HG03442 (cell line): ENCODE data around the gene VSIG10L2.

ENCODE experiments used
- ATAC-seq: cut with Tn5 transposase; IDR thresholded peaks from one replicate; pipeline ENCODE4 v1.9.1; 2021; ENCODE audit warnings: mild to moderate bottlenecking, moderate library complexity; ENCODE audit not compliant: unreplicated experiment

VSIG10L2 gene

DNA sequence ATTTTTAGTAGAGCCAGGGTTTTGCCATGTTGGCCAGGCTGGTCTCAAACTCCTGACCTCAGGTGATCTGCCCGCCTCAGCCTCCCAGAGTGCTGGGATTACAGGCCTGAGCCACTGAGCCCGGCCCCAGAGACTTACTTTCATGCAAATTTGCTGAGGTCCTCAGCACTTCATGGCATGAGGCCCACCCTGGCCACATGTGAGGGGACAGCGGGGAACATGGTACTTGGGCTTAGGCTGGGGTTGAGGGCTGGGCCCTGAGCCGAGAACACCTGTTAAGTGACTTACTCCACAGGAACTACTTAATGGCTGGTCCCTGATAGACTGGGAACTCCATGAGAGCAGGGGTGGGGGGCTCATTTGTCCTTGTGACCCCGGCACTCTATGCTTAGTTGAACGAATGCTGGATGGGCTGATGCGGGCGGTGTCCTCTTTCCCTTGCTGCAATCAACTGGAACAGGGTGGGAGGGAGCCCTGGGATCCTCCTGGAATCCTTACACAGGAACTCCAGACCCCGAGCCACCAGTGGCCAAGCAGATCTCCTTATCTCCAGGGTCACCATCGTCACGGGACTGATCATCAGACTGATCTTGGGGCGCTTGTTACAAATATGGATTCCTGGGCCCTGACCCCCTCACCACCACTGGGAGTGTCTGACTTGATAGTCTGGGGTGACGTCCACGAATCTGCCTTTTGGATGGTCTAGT lies 1.0 kb downstream of the VSIG10L2 start:
- no peak for ATAC-seq

DNA sequence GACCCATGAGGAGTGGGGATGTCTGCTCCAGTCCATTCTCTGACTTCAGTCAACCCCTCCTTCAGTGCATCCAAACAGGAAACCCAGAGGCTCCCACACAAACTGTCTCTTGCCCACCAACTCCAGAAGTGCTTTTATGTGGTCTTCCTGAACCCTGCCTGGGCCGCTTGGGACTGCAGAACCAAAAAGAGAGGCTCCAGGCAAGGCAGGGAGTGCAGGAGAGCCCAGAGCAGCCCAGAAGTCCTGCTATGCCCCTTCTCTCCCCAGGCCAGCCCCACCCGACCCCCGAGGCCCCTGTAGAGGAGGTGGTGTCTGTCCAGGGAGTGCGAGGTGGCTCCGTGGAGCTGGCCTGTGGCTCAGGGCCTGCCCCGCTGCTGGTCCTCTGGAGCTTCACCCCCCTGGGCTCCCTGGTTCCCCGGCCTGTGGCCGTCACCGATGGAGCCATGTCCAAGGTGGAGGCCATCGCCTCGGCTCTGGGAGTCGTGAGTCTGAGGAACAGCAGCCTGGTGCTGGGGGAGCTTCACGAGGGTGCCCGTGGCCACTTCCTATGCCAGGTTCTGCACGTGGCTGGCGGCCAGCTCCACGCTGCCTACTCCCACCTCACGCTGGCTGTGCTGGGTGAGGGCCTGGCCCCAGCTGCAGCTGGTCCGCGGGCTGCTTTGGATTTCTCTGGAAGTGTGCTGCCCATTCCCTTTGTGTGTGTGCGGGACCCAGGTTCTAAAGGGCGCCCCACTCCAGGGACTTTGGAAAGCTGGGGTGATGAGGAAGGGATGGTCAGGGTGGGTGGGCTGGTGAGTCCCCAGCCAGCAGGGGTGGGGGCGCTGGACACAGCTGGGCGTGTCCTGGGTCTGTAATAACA lies 1.8 kb downstream of the VSIG10L2 start:
- no peak for ATAC-seq

DNA sequence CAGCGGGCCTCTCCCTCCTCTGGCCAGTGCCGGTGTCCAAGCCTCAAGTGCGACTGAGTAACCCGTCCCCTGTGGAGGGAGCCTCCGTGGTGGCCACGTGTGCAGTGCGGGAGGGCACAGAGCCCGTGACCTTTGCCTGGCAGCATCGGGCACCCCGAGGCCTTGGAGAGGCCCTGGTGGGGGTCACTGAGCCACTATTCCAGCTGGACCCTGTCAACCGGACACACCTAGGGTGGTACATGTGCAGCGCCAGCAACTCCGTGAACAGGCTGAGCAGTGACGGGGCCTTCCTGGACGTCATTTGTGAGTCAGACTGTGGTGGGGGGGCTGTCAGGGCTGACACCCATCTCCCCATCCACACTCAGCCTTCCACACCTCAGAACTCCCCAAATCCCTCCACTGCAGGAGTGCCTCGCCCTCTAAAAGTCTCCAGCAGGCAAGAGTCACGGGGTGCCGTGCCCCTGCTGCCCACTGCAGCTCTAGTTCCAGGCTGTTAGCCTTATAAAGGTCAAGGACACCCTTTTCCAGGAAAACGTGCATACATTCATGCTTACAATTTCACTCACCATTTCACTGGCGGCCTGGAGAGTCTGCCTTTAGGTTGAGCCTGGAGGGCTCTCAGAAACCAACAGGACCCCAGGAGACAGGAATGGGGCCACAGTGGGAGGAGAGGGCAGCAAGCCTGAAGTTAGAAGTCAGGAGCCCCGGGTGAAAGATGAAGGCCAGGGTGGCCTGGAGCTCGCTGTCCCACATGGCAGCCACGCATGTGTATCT lies 2.6 kb downstream of the VSIG10L2 start:
- no peak for ATAC-seq

DNA sequence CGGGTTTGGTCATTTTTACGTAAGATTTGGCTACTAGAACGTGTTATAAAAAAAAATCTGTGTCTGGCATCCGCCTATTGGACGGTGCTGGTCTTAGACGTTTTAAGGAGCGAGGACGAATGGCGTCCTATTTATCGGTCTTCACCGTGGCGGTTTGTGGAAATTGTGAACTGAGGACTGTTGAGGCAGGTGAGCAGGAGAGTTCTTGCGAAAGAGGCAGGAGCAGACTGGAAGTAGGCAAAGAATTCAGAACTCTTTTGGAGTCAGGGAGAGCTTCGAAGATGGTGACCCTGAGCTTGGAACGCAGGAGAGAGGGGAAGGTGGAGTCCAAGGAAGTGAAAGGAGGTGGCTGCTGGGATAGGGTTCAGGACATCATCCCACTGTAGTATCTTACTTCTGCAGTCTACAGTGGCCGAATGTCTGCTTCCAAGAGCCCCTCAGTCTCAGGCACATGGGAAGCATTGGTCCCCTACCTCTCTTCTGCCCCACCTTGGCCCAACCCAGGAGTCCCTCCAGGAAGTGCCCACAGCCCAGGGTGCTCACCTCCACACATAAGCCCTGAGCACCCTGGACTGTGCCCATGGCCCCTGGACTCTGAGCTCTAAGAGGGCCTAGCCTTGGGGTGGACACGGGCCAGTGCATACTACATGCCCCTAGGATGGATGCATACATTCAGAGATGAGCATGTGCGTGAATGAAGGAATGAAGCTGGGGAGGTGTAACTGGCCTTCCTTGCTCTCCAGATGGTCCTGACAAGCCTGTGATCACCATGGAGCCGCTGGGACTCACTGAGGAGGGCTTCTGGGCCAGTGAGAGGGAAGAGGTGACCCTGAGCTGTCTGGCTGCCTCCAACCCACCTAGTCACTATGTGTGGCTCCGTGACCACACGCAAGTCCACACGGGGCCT lies 3.7 kb downstream of the VSIG10L2 start:
- no peak for ATAC-seq

DNA sequence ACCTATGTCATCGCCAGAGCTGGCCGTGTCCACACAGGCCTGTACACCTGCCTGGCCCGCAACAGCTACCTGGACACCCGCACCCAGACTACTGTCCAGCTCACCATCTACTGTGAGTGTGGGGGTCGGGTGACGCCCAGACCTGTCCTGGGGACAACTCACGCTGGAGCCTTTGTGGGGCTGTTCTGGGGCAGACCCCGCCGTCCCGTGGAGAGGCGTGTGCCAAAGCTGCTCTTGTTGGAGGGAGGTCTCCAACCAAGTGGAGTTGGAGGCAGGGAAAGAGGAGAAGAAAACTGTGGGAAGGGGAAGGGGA lies 4.3 kb downstream of the VSIG10L2 start:
- no peak for ATAC-seq

DNA sequence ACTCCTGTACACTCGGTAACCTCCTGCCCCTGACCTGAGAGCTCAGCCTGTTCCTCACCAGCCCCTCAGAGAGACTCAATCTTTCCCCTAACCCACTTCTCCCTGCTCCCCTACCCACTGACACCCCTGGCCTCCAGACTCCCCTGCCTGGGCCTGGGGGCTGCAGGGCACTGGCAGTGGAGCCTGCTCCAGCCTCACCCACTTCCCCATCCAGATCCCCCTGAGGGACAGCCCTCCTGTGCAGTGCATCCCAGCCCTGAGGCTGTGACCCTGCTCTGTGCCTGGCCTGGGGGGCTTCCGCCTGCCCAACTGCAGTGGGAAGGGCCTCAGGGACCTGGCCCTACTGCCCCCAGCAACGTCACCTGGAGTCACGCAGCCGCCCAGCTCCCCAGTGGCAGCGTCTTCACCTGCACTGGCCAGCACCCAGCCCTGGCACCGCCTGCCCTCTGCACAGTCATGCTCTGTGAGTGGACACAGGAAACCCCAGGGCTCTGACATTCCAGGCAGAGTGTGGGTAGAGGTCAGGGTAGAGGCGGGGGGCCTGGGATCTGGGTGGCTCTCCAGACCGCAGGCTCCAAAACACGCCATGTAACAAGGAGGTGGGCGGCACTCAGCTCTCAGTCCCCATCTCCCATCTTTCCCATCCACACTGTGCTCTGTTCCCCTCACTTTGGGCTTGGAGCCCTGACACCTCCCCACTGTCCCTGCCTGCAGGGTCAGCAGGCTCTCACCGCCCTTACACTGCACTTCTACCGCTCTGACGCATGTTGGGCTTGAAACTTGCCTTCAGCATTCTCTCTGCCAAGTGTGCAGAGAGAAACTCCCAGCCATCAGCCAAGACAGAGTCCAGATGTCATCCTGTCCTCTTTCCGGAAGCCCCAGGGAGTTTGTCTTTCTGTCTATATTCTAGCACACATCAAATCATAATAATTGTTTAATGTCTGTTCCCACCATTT lies 5.1 kb downstream of the VSIG10L2 start:
- ATAC-seq: no peak

DNA sequence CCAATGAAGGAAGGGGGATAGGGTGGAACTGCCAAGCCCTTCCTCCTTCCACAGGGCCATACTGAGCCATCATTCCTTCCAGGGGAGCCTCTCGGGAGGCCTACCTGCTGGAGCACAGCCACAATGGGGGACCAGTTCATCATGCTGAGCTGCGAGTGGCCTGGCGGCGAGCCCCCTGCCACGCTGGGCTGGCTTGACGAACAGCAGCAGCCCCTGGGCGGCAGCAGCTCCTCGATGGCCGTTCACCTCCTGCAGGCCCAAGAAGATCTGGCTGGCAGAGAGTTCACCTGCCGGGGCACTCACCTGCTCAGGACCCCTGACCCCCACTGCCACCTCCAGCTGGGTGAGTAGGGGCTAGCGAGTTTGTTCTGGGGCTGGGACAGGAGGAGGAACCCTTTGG lies 5.9 kb downstream of the VSIG10L2 start:
- no peak for ATAC-seq

DNA sequence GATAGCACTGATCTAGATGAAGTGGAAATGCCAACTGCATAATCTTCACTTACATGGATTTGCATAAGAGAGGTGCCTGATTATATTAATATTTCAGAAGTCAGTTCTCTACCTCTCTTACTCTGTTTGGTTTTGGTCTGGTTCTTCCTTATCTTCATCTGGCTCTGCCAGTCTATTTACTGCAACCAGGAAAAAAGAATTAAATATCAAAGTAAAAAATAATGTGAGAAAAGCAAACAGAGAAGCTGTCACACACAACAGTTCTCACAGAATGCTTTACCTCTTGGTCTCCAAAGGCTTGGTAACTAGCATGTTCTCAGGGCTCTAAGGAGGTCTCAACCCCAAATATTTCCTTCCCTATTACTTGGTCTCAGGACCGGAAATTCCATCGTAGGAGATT lies 6.7 kb downstream of the VSIG10L2 start:
- ATAC-seq: no peak

DNA sequence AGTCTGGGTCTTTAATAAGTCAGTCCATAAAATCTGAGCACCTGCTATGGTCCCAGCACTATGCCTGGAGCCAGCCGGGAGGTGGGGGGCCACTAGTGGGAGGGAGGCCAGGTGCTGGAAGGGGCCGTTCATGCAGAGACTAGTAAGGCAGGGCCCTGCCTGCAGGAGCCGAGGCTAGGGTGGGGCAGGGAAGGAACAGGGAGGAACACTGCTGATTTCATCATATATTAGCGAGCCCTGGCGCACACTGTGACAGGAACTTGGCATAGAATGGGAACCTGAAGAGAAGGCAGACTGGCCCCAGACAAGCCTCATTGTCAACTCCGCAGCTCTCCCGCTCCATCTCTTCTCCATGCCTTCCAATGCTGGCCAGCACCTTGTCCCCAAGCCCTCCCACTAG lies 7.1 kb downstream of the VSIG10L2 start:
- ATAC-seq: no peak

DNA sequence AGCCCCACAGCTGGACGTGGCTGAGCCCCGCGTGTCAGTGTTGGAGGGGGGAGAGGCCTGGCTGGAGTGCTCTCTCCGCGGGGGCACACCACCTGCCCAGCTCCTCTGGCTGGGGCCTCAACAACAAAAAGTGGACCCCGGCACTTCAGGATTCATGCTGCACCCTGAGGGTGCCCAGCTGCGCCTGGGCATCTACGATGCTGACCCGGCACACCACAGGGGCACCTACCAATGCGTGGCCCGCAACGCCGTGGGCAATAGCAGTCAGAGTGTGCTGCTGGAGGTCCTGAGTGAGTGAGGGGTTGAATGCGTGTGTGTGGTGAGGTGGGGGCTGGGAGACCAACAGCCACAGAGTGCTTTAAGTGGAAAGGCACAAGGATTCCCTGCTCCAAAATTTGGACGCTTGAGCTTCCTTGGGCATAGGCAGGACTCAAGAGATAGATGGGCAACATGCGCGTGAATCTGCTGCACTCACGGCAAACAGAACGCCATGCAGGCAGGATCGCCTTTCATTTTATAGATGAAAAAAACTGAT lies 7.6 kb downstream of the VSIG10L2 start:
- ATAC-seq: no peak

DNA sequence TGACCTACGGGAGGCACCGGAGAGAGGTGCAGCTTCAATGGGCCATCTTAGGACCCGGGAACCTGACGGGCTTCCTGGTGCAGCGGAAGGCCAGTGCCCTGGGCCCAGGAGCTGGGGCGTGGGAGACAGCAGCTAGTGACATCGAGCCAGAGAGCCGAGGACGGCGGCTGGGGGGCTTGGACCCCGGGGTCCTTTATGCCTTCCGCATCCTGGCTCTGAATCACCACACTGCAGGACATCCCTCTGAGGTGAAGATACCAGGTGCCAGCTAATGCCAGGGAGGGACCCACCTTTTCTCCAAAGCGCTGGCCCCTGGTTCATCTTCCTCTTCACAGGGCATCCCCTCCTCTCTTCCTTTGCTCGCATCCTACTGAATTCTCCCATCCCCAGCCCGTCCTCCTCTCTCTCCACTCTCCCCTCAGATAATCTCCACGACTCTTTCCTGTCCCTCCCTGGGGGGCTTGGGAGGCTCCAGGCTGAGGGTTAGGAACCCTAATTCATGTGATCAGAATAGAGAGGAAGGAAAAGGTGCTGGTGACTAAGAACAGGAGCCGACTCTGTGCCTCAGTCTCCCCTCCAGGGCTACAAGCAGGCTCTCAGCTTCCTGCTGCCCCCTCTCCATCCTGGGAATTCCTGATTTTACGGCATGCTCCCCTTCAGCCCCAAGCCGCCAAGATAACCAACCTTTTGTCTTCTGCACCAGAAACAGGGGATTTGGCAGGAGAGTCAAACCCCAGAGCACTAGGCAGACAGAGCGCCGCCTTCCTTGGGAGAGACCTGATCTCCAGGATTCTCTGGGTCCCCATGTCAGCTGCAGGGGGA lies 8.5 kb downstream of the VSIG10L2 start:
- no peak for ATAC-seq

DNA sequence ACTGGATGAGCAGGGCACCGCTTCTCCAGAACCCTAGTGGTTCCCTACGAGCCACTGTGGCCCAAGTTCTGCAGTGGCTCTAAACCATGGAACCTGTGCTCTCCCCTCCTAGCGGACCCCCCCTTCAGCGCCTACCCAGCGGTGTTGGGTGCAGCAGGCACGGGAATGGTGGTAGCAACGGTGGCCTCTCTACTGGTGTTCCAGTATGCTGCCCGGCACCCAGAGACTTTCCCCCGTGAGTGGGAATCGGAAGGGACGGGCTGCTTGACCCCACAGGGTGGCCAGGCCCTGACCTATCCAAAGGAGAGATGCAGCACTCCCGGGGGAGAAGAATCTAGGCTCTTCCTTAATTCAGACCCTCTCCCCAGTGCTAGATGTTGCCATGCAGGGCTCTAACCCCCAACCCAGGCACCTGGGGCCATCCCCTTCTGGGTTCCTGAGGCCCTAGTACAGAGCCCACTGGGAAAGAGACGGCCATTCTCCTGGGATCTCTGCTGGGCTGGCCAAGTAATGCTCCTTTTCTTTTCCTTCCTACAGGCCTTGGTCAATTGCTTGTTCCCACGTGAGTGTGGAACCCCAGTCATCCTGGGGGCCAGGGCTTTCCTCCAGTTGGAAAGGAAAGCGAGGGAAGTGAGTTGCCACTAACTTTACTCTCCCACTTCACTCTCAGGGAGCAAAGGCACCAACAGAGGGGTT lies 9.2 kb downstream of the VSIG10L2 start:
- no peak for ATAC-seq

DNA sequence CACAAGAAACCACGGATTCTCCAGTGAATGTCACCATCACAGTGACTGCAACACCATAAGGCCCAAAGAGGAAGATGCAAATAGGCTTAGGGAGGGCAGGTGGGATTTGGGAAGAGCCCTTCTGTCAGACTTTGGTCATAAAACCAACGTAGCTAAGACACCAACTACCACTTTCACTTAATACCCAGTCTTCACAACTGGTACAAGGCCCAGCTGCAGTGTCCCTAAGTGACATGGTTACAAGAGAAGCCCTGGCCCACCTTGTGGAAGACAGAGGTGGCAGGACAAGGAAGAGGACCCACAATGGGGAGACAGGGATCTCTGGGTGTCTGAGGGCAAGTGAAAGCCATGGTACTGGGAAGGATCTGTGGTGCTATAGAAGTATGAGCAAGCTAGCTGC lies 10.0 kb downstream of the VSIG10L2 start:
- ATAC-seq: no peak

DNA sequence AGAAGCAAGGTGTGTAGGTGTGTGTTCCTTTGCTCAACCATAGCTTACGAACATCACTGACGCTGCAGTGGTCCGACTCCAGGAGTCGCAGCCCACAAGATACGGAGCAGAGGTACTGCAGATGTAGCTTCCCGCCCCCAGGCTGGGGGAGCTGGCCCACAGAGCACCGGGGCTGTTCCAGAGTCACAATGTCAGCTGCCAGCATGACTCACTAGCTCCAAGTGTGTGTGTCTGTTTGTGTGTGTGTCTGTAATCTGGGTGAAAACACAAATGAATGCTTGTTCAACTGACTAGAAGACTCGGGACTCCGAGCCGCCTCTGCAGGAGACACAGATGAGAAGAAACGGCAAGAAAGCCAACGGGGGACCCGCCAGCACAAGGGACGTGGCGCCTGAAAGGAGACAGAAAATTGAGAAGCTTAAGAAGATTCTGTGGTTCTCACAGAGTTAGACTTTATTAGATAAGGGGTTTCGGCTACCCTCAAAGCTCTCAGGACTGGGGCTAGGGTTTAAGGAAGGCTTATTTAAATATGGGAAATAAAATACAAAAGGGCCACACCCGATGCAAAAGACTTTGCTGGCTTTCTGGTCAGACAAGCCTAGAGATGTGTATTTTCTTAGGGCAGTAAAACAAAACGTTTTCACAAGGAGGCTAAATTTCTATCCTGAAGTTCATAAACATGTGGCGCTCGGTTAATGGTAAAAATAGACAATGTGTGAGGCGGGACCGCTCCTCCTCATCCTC lies 10.7 kb downstream of the VSIG10L2 start:
- no peak for ATAC-seq

DNA sequence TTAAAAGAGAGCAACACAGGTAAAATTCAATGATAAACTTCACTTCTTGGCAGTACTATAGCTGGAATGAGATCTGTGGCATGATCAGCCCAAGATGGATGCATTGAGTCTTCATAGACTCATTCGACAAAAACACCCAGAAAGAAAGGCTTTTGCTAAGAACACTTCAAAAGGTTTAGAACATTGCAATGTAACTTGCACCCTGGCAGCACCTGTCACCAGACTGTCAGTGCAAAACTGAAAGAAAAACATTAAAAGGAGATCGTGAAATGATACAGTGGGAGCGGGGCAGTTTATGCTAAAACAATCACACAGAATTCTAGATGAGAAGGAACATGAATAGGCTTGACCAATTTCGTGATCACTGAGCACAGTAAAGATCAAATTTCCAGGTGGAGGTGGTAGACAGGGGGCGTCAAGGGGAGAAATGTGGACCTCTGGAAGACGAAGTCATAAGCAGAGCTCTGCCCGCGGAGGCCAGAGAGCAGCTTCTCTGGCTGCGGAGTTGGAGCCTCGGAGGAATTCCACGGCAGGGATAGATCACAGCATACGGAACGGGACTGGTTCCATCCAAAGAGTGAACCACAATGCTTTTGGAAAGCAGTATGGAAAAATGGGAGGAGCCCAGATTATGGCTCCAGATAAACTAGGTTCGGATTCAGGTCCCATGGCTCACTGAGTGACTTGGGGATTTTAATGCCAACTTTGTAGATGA lies 11.9 kb downstream of the VSIG10L2 start:
- no peak for ATAC-seq

DNA sequence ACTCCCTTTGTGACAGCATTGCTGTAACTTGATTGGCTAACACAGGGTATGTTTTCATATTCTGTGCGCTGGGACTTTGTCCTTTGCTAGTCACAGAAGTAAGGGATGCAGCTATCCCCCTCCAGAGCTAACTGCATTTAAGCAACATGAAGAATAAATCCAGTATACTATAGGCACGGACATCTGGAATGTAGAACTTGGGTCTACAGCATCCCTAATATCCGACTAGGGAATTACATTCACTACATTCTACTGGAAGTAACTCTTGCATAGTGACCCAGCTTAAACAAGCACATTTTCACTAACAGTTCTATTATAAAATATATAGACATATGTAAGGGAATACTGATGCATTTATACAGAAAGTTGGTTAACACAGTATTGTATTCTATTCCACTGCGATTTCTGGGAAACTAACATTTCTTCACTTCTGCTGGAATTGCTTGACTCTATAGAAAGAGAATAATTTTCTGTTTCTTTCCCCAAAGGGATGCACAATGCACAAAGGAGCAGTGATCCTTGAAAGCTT lies 13.1 kb downstream of the VSIG10L2 start:
- no peak for ATAC-seq
